ENCODE measurements around the gene SMAD3.

Gene SMAD3

GRCh38 chr15:67082007-67082536, 16.7 kb downstream of the SMAD3 start:
- DNase-seq (ENCODE audit: low read depth): no peak

GRCh38 chr15:67083135-67083762, 17.8 kb downstream of the SMAD3 start:
- no peak for DNase-seq (ENCODE audit: low read depth)

GRCh38 chr15:67084561-67084960, 19.2 kb downstream of the SMAD3 start:
- DNase-seq (ENCODE audit: low read depth): no peak

DNA sequence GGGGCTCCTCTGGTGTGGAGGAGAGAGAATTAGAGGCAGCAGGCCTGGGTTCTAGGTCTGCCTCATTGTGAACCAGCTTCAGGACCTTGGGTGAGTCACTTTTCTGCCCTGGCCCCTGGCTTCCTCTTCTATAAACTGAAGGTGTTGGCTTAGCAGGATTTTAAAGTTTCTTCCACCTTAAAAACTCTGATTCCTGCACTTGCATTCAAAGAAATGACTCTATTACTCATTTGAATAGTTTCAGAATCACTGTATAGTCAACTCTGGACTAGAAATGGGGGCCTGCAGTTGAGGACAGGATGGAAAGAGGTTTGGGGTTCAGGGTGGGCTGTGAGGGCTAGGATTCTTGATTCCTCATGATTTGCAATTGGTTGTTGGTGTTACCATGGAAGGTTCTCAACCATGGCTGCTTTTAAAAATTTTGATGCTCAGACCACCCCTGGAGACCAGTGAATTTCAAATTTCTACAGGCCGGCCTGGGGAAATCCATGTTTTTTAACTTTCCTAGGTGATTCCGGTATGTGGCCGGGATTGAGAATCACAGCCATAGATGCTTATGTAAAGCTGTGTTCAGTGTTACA, 19.9 kb downstream of the SMAD3 start:
- no peak for DNase-seq (ENCODE audit: low read depth)

DNA sequence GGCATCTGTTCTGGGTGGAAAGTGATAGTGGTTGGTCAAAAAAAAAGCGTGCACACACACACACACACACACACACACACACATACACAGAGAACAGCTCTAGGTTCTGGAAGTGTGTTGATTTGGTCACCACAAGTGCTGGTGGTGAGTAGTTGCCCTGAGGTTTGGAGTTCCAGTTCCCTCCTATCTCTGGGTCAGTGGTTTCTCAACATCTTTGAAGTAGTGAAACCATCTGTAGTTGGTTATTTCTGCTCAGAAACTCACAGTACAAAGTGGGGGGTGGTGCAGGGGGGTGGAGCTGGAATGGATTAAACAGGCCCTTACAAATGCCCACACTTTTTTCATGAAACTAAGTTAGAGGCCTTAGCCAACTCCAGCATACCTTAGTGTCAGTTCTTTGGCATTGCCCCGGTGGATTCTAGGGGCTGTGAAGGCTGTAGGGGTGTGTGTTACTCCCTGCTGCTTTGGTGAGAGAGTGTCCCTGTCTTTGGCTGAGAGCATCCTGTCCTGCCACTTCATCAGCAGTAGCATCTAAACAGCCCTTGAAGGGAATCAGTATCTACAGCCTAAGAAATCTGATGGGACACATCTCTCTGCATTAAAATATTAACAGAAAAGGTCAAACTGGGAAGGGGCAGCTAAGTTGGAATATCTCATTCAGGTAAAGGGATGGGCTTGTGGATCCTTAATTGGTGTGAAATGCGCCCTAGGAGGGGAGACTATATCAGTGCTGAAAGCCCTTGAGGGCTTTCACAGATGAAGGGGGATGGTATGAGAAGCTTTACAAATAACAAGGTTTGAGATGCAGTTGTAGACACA, 20.6 kb downstream of the SMAD3 start:
- DNase-seq (ENCODE audit: low read depth): peak; percentile 89

- no peak for DNase-seq (ENCODE audit: low read depth)
These were observed 21.2 kb downstream of the SMAD3 start for GRCh38 chr15:67086637-67086914.

GRCh38 chr15:67087507-67088172, 22.2 kb downstream of the SMAD3 start:
- DNase-seq (ENCODE audit: low read depth): no peak

DNA sequence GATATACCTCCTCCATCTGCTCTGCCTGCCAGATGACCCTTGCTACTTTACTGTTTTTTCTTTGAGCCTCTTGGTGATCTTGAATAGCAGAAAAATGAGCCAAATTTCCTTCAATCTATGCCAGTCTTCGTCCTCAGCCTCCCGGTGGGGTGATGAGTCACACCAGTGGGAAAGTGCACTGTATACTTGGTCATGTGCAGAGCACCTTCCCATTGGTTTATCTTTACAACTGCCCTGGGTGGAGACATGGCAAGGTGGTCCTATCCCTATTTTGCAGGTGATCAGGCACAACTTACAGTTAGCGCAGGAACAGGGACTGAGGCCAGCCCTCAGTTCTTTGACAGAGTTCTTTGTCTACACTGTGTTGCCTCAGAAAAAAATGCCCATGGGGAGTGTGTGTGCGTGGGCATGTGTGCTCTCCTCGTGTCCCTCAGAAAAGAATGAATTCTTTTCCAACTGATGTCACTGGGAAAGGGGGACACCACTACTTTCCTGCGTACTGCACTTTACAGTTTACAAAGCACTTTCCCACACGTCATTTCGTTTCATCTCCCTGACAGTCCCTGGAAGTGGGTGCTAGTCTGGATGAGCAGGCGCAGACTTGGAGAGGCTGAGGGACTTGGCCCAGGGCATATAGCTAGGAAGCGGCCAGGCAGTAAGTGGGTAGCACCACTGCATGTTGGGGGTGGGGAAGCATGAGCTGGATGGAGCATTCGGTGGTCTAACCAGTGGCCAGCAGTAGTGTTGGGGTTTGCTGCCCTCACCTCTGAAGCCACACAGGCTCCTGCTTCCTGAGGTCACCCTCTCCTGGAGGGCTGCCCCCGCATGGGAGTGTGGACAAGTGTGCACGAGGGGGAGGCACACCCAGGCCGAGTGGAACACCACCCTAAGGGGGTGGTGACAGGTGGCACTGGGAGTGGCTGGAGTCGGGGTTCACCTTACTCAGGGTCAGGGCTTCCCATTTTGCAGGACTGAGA, 24.1 kb downstream of the SMAD3 start:
- no peak for DNase-seq (ENCODE audit: low read depth)

DNA sequence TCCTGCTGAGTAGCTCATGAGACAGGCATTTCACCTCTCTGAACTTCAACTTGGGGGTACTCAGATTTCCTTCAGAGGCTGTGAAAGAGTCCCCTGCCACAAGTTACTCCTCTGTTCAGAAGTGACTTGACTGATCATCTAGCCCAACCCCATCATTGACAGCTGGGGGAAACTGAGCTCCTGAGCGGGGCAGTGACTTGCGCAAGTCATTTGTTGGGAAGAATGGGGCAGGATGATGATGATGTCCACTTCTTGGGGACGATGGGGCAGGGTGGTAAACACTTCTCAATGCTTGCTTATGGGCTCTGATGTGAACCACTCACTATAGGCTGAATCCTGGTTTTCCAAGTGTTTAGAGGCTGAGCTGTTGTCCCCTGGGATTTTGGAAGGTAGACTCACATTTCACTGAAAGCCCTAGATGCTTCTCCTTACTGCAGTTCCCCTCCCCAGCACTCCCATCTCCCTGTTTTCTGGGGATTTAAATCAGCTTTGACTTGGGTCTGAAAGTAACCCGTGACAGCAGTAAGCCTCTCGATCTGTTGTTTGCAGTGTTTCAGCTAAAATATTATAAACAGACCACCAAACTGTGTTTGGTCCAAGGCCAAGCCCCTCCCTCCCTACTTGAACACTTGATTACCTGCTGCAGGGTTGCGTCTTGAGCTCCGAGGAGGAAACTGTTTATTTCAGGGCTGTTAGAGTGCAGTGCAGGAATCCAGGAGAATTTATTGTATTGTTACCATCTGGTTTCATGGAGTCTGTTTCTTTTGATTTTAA, 25.1 kb downstream of the SMAD3 start:
- no peak for DNase-seq (ENCODE audit: low read depth)

- DNase-seq (ENCODE audit: low read depth): no peak
These were observed 25.9 kb downstream of the SMAD3 start for GRCh38 chr15:67091071-67091979.

GRCh38 chr15:67091980-67092677, 26.7 kb downstream of the SMAD3 start:
- no peak for DNase-seq (ENCODE audit: low read depth)

DNA sequence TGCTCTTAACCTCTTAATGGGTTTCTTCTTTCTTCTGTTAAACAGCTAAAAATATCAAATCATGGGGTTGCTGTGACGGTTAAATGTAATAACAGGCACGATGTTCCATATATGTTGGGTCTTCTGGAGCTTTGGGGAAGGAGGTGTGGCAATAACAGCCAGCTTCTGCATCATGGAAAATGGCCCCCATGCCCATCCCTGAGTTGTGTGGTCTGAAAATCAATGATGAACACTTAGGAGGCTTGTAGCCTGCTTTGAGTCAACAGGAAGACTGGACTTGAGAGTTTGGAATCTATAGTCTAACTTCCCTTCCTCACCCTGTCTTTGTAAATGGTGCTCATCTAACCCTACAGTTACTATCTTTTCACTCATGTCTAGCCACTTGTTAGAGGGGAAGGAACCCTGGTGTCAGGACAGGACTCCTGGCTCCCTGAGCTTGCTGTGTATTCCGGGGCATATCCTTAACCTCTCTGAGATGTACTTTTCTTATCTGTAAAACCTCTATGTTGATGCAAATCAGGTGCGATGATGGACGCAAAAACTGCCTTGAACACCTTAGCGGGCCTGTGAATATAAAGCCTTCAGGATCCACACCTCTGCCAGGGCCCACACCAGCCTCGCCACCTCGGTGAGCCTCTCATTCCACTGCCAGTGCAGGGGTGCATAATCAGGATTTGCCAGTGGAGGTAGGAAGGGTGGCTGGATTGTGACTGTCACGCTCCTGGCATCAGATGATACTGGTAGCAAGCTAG, 27.5 kb downstream of the SMAD3 start:
- no peak for DNase-seq (ENCODE audit: low read depth)

DNA sequence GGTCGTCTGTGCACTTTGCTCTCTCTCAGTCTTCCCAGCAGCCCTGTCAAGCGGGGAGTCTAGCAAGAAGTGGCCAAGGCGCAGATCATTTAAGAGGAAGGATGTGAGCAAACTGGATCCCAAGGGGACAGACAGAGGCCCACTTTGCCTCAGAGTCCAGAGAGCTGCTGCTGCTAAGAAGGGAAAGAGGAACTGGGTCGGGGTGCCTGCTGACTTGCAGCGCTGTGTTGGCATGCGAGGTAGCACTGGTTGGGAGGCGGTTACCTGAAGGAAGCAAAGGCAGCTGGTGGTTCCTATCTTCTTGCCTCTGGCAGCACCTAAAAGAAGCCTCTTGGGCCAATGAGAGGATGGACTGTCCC, 28.1 kb downstream of the SMAD3 start:
- DNase-seq (ENCODE audit: low read depth): no peak

DNA sequence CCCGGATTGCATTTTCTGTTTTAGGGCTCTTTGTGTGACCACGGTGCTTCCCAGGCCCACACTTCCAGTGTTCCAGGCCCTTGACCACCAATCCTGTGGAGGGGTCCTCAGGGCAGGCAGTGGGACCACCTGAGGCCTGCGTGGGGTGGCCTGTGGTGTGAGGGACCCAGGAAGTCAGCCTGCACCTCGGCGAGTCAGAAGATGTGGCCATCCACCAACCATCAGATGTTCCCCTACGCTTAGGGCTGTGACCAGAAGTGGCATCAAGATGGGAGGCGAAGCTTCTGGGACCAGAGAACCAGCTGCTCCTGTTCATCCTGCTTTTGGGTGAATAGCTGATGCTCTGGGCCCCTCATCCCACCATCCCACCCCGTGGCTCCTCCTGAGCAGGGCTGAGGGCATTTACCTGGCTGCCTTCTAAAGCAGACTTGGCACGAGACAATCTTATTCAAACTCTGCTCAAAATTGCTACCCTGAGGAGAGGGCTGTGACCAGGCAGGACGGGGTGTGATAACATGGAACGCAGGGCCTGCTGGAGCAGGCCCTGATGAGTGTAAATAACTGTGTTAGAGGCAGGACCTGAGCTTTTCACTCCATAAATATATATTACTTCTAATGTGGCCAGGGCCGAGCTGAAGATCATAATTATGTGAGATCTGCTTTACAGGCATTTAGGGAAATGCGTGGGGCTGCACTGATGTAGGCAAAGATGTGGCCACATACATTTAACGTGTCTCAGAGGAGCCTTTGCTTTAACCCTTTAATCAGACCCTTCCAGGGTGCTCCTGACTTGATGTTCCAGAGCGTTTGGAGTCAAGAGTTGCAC, 28.8 kb downstream of the SMAD3 start:
- no peak for DNase-seq (ENCODE audit: low read depth)

DNA sequence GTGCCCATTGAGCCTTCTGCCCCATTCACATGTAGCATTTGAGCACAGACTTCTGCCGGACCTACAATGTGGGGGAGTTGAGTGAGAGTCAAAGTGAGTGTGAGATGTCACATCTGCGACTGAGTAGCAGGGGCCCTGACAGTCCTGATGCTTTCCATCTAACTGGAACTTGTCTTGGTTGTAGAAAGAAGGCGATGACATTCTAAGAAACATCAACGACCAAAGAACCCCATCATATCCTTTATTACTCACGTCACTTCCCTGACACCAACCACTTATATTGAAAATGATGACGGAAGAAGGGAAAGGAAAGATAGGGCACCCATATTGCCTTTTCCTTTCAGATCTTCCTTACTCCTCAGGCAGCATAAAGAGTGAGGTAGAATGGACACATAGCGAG, 30.5 kb downstream of the SMAD3 start:
- no peak for DNase-seq (ENCODE audit: low read depth)

GRCh38 chr15:67096546-67097294, 31.3 kb downstream of the SMAD3 start:
- no peak for DNase-seq (ENCODE audit: low read depth)

GRCh38 chr15:67097424-67097823, 32.0 kb downstream of the SMAD3 start:
- DNase-seq (ENCODE audit: low read depth): no peak
